Activated naive CD4-positive, alpha-beta T cell treated with anti-CD3 and anti-CD28 coated beads, Interleukin-2, amount 50 U/mL, for 72 hours (primary cell): ENCODE measurements around the gene CAMK2D. TPM values are rescaled to one million over a fixed set of nuclear protein-coding genes. Genes with fewer than 3 reads are reported as not detected.

Source experiments
- ATAC-seq, 2 donors: fragments of 150-1000 bp; cut with Tn5 transposase; 2 replicates each; pipeline ENCODE4 v1.10.0; 2021; ENCODE audit warnings: mild to moderate bottlenecking in 2 of 2, moderate library complexity in 2 of 2
- DNase-seq, 2 donors: peaks; one replicate each; pipeline ENCODE4 v3.0.0; 2021 to 2022; ENCODE audit warnings: low spot score in 2 of 2
- H3K27ac Mint-ChIP-seq, 2 donors: one replicate each; pipeline ENCODE4 v1.8.0; 2022; ENCODE audit warnings: mild to moderate bottlenecking in 2 of 2, mixed read lengths in 2 of 2
- H3K36me3 Mint-ChIP-seq, 2 donors: one replicate each; pipeline ENCODE4 v1.8.0; 2022; ENCODE audit warnings: mixed read lengths in 2 of 2
- H3K9me3 Mint-ChIP-seq, 2 donors: one replicate each; pipeline ENCODE4 v1.8.0; 2022; ENCODE audit warnings: mixed read lengths in 2 of 2
- total RNA-seq, 2 donors: library from RNA; stranded (reverse); gene quantifications; one replicate each; pipeline ENCODE4 v1.2.3, GENCODE V29; 2022

The CAMK2D gene
- total RNA-seq, 2 donors from 2014 or later, result 61.3 to 74.6 TPM

- Mint-ChIP-seq H3K36me3 (peaks cover 6% of the 10 kb centered on the region in 2 donors), H3K9me3 (no peaks in the 10 kb centered on the region), H3K27ac (peak overlapping the region in 1 of 2 donors; percentile 40)
- DNase-seq (no peak), ATAC-seq (no peak)
Measured at GRCh38 chr4:113564493-113564892, 197.0 kb downstream of the CAMK2D start.

GRCh38 chr4:113563691-113564378 lies 197.7 kb downstream of the CAMK2D start:
- Mint-ChIP-seq H3K27ac (no peak overlapping the region), H3K36me3 (peaks cover 6% of the 10 kb centered on the region in 2 donors), H3K9me3 (no peaks in the 10 kb centered on the region)
- ATAC-seq, result no peak
- DNase-seq, result no peak

GRCh38 chr4:113561758-113562157 lies 199.8 kb downstream of the CAMK2D start:
- ATAC-seq (no peak), DNase-seq (no peak)
- Mint-ChIP-seq H3K27ac (peak overlapping the region in 1 of 2 donors; percentile 70), H3K9me3 (no peaks in the 10 kb centered on the region), H3K36me3 (peaks cover 6% of the 10 kb centered on the region in 2 donors)

- Mint-ChIP-seq H3K27ac (peak overlapping the region in 1 of 2 donors; percentile 70), H3K9me3 (no peaks in the 10 kb centered on the region), H3K36me3 (peaks cover under 1 to 6% of the 10 kb centered on the region in 2 donors)
- ATAC-seq, result no peak
- no peak for DNase-seq
Measured at GRCh38 chr4:113561092-113561491, 200.4 kb downstream of the CAMK2D start.

- no peak for ATAC-seq
- Mint-ChIP-seq H3K9me3 (no peaks in the 10 kb centered on the region), H3K27ac (peak overlapping the region; percentile 17 to 70), H3K36me3 (peaks cover 0 to 6% of the 10 kb centered on the region in 2 donors)
- DNase-seq, result no peak
Measured at GRCh38 chr4:113560579-113560978, 201.0 kb downstream of the CAMK2D start.

- DNase-seq, result no peak
- Mint-ChIP-seq H3K9me3 (no peaks in the 10 kb centered on the region), H3K36me3 (peaks cover 0 to 6% of the 10 kb centered on the region in 2 donors), H3K27ac (no peak overlapping the region)
- no peak for ATAC-seq
Measured at GRCh38 chr4:113559947-113560346, 201.6 kb downstream of the CAMK2D start.

- DNase-seq (no peak), ATAC-seq (no peak)
- H3K36me3 Mint-ChIP-seq, result peaks cover 0 to 6% of the 10 kb centered on the region in 2 donors
- H3K27ac Mint-ChIP-seq, result peak overlapping the region in 1 of 2 donors; percentile 2
- no peaks in the 10 kb centered on the region for H3K9me3 Mint-ChIP-seq
Measured at GRCh38 chr4:113556382-113557134, 205.0 kb downstream of the CAMK2D start.

- DNase-seq, result no peak
- ATAC-seq, result no peak
- peak overlapping the region in 1 of 2 donors; percentile 2 for H3K27ac Mint-ChIP-seq
- no peaks in the 10 kb centered on the region for H3K9me3 Mint-ChIP-seq
- H3K36me3 Mint-ChIP-seq, result peaks cover 0 to 8% of the 10 kb centered on the region in 2 donors
Measured at GRCh38 chr4:113555868-113556267, 205.7 kb downstream of the CAMK2D start.

- Mint-ChIP-seq H3K36me3 (peaks cover 0 to 8% of the 10 kb centered on the region in 2 donors), H3K9me3 (no peaks in the 10 kb centered on the region), H3K27ac (no peak overlapping the region)
- DNase-seq, result no peak
- peak; percentile 31 to 52 for ATAC-seq
Measured at GRCh38 chr4:113553082-113553481, 208.5 kb downstream of the CAMK2D start.

- Mint-ChIP-seq H3K27ac (no peak overlapping the region), H3K36me3 (peaks cover 0 to 8% of the 10 kb centered on the region in 2 donors), H3K9me3 (no peaks in the 10 kb centered on the region)
- ATAC-seq, result no peak
- no peak for DNase-seq
Measured at GRCh38 chr4:113550510-113550909, 211.0 kb downstream of the CAMK2D start.

GRCh38 chr4:113548303-113548702 lies 213.2 kb downstream of the CAMK2D start:
- Mint-ChIP-seq H3K27ac (peak overlapping the region; percentile 55 to 65), H3K9me3 (no peaks in the 10 kb centered on the region)

GRCh38 chr4:113547487-113548042 lies 214.0 kb downstream of the CAMK2D start:
- Mint-ChIP-seq H3K9me3 (no peaks in the 10 kb centered on the region), H3K27ac (peak overlapping the region; percentile 44 to 55), H3K36me3 (peaks cover 8 to 24% of the 10 kb centered on the region in 2 donors)
- ATAC-seq (peak; percentile 99 to 100), DNase-seq (peak; percentile 89 to 91)

More at GRCh38 chr4:113548303-113548702, 213.2 kb downstream of the CAMK2D start:
- DNase-seq (no peak), ATAC-seq (no peak)
- peaks cover 8 to 19% of the 10 kb centered on the region in 2 donors for H3K36me3 Mint-ChIP-seq

- Mint-ChIP-seq H3K36me3 (peaks cover 12 to 29% of the 10 kb centered on the region in 2 donors), H3K9me3 (no peaks in the 10 kb centered on the region), H3K27ac (no peak overlapping the region)
- DNase-seq (no peak), ATAC-seq (no peak)
Measured at GRCh38 chr4:113541933-113542332, 219.6 kb downstream of the CAMK2D start.

GRCh38 chr4:113540859-113541258 lies 220.7 kb downstream of the CAMK2D start:
- Mint-ChIP-seq H3K36me3 (peaks cover 16 to 37% of the 10 kb centered on the region in 2 donors), H3K27ac (peak overlapping the region; percentile 81), H3K9me3 (no peaks in the 10 kb centered on the region)
- peak; percentile 58 to 68 for ATAC-seq
- DNase-seq, result peak in 1 of 2 donors; percentile 56

GRCh38 chr4:113539408-113539807 lies 222.1 kb downstream of the CAMK2D start:
- peaks cover 12 to 44% of the 10 kb centered on the region in 2 donors for H3K36me3 Mint-ChIP-seq
- peak overlapping the region in 1 of 2 donors; percentile 81 for H3K27ac Mint-ChIP-seq
- peak; percentile 91 to 92 for ATAC-seq
- DNase-seq, result peak in 1 of 2 donors; percentile 27
- H3K9me3 Mint-ChIP-seq, result no peaks in the 10 kb centered on the region

- DNase-seq, result no peak
- H3K36me3 Mint-ChIP-seq, result peaks cover 10 to 42% of the 10 kb centered on the region in 2 donors
- ATAC-seq, result no peak
- no peak overlapping the region for H3K27ac Mint-ChIP-seq
- H3K9me3 Mint-ChIP-seq, result no peaks in the 10 kb centered on the region
Measured at GRCh38 chr4:113537628-113538027, 223.9 kb downstream of the CAMK2D start.

- H3K36me3 Mint-ChIP-seq, result peaks cover 13 to 42% of the 10 kb centered on the region in 2 donors
- H3K27ac Mint-ChIP-seq, result no peak overlapping the region
- H3K9me3 Mint-ChIP-seq, result no peaks in the 10 kb centered on the region
- DNase-seq (no peak), ATAC-seq (no peak)
Measured at GRCh38 chr4:113537203-113537602, 224.3 kb downstream of the CAMK2D start.
